ENCODE measurements around the gene LRRC2.

Gene LRRC2

DNA sequence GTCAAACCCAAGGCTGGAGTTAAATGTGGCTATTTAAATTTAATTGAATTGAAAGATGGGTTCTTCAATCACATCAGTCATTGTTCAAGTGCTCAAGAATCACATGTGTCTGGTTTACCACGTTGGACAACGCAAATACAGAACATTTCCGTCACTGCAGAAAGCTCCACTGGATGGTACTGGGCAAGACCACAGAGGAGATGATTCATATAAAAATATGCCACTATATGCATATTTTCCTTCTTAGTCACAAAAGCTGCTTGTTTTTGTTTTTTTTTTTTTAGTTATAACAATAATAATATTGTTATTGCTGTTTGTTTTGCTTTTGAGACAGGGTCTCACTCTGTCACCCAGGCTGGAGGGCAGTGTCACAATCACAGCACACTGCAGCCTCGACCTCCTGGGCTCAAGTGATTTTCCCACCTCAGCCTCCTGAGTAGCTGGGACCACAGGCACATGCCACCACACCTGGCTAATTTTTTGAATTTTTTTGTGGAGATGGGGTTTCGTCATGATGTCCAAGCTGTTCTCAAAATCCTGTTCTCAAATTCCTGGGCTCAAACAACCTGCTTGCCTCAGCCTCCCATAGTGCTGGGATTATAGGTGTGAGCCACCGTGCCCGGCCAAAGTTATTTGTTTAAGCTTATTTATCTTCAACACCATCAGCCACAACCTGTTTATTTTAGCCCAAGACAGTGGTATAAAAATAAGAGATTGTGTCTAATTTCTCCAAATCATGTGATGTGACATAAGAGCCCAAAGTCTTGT lies 48.9 kb downstream of the LRRC2 start:
- TF ChIP-seq ZNF274 (IDR thresholded peaks at IDR 0.05; ENCODE audit: low read depth, low read length), result no peak
- H3K4me3 ChIP-seq (ENCODE audit: low read length), result no peak overlapping the region

DNA sequence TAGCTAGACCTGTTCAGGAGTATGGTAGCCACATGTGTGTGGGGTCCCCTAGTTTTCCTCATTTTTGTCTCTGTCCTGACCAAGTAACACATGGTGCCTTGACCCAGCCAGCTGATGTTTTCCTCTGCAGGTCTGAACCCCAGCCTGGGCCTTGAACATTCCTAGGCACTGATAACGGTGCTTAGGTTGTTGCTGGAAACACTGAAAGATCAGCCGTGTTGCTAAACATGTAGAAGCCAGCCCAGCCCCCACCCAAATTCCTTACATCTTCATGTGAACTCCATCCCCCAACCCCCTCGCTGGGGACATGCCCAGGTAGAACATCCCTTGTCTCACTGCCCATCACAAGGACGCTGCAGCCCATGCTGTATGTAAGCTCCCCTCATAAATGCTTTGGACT lies 49.6 kb downstream of the LRRC2 start:
- no peak overlapping the region for H3K4me3 ChIP-seq (ENCODE audit: low read length)
- no peak for TF ChIP-seq ZNF274 (IDR thresholded peaks at IDR 0.05; ENCODE audit: low read depth, low read length)

DNA sequence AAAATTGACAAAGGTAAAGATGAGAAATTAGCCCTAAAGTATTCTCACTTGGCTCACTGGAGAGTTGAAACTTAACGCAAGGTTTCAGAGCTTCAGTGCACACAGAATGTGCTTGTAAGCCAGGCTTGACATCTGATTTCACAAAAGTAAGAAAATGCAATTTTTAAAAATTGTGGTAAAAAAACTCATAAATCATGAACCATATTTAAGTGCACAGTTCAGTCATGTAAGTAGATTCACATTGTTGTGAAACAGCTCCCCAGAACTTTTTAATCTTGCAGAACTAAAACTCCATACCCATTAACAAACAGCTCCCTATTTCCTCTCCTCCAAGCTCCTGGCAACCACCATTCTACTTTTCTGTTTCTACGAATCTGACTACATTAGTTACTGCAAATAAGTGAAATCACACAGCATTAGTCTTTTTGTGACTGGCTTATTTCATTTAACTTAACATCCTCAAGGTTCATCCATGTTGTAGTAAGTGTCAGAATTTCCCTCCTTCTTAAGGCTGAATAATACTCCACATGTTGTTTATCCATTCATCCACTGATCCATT lies 53.8 kb downstream of the LRRC2 start:
- H3K4me3 ChIP-seq (ENCODE audit: low read length), result no peak overlapping the region
- no peak for TF ChIP-seq ZNF274 (IDR thresholded peaks at IDR 0.05; ENCODE audit: low read depth, low read length)

DNA sequence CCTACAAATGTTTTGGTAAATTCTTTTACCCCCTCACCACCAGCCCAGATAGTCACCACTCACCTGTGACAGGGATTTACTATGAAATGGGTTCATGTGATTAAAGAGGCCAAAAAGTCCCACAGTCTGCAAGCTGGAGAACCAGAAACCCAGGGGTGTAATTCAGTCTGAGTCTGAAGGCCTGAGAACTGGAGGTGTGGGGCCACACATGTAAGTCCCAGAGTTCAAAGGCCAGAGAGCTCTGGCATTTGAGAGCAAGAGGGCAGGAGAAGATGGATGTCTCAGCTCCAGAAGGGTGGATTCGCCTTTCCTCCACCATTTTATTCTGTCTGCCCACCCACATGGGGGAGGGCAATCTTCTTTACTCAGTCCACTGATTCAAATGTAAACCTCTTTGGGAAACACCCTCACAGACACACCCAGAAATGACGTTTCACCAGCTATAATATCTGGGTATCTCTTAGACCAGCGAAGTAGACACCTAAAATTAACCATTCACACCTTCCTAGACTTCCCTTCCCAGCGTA lies 56.4 kb downstream of the LRRC2 start:
- no peak for TF ChIP-seq ZNF274 (IDR thresholded peaks at IDR 0.05; ENCODE audit: low read depth, low read length)
- no peak overlapping the region for H3K4me3 ChIP-seq (ENCODE audit: low read length)

DNA sequence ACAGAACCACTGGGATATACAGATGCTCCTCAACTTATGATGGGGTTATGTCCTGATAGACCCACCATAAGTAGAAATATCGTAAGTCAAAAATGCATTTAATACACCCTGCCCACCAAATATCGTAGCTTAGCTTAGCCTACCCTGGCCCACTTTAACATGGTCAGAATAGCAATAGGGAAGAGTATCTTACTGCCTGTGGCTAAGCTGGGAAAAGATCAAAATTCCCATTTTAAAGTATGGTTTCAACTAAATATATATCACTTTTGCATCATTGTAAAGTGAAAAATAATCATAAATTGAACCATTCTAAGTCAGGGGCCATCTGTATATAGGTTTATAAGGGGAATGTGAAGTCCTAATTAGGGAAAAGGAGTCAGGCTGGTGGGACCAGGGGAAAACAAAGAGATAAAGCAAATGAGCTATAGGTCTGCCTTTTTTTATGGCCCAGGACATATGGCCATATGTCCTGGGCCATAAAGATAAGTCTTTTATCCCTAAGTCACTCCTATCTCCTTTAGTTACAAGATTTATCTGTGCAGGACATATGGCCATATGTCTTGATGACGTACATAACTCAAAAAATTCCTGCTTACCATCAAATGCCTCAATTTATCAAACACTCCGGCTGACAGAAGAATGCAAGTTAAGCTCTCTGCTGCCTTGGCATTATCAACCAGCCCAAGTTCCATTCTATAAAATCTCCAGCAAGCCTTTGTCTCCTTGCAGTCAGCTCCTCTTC lies 57.1 kb downstream of the LRRC2 start:
- TF ChIP-seq ZNF274 (IDR thresholded peaks at IDR 0.05; ENCODE audit: low read depth, low read length), result no peak
- no peak overlapping the region for H3K4me3 ChIP-seq (ENCODE audit: low read length)

DNA sequence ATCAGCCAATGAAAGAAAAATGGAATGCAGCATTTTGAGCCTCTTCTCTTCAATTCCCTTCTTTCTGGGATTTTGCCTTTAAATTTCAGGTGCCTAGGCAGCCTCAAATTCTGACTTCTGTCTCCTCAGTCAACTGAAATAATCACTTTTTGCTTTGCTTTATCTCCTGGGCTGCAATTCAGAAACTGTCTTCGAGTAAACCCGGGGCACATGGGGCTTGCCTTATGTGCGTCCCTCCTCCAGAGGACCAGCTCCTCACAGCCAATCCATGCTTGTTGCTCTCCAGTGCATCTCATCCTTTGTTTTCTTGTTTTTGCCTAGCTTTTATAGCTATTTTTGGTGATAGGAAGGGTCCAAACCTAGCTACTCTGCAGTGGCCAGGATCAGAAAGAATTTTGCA lies 59.6 kb downstream of the LRRC2 start:
- TF ChIP-seq ZNF274 (IDR thresholded peaks at IDR 0.05; ENCODE audit: low read depth, low read length), result no peak

DNA sequence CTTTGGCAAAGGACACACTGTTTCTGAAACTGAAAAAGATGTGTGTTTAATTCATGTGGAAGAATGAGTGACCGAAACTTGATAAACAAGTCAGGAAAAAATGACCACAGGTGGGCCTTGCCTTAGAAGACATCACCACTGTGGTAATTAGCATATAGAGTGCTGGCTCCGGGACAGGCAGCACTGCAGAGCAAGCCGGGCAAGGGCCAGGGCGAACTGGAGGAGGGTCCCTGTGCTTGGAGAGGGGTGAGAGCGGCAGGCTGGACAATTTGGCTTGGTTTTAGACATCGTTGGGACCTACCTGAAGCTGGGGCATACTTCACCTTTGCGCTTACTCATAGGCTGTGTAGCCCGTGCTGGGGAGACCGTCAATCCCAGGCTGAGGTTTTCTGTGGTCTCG lies 60.1 kb downstream of the LRRC2 start:
- no peak overlapping the region for H3K4me3 ChIP-seq (ENCODE audit: low read length)
- no peak for TF ChIP-seq ZNF274 (IDR thresholded peaks at IDR 0.05; ENCODE audit: low read depth, low read length)

More for the DNA sequence above, 59.6 kb downstream of the LRRC2 start:
- no peak overlapping the region for H3K4me3 ChIP-seq (ENCODE audit: low read length)

DNA sequence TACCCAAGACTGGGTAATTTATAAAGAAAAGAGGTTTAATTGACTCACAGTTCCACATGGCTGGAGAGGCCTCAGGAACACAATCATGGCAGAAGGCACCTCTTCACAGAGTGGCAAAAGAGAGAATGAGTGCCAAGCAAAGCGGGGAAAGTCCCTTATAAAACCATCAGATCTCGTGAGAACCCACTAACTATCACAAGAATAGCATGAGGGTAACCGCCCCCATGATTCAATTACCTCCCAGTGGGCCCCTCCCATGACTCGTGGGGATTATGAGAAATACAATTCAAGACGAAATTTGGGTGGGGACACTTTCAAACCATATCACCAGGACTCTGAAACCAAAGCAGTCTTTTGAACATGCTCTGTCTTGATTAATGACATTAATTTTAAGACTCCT lies 61.3 kb downstream of the LRRC2 start:
- TF ChIP-seq ZNF274 (IDR thresholded peaks at IDR 0.05; ENCODE audit: low read depth, low read length), result no peak
- no peak overlapping the region for H3K4me3 ChIP-seq (ENCODE audit: low read length)

DNA sequence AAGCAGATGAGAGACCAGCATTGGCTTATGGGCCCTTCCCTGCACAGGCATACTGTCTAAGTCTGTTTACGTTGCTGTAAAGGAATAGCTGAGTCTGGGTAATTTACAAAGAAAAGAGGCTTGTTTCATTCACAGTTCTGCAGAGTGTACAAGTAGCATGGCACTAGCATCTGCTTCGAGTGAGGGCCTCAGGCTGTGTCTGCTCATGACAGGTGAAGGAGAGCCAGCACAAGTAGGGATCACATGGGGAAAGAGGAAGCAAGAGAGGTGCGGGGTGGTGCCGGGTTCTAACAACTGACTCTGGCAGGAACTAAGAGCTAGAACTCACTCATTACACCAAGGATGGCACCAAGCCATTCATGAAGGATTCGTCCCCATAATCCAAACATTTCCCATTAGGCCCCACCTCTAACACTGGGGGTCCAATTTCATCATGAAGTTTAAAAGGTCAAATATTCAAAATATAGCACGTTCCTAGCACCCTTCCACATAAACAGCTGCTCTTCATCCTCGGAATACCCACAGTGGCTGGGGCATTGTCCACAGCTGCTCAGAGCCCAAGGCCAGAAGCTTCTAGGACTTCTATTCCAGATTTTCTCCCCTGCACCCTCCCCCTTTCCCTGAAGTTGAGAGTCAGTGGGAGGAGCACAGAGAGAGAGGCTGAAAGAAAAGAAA lies 62.8 kb downstream of the LRRC2 start:
- no peak for TF ChIP-seq ZNF274 (IDR thresholded peaks at IDR 0.05; ENCODE audit: low read depth, low read length)

DNA sequence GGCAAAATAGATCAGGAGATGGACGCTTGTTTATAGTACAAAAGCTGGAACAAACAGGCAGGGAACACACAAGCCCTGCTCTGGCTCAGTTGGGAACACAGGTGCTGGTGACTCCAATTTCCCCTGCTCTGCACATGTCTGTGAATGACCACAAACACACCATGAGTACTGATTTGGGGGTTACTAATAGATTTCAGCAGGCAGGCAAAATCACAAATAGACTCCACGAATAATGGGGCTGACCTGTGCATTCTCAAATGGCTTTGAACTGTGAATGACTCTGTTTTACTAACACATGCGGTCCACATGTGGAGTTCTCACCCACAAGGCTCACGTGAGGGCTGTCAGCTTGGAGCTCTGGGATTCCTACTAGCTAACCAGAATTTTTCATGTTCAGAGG lies 64.4 kb downstream of the LRRC2 start:
- H3K4me3 ChIP-seq (ENCODE audit: low read length), result no peak overlapping the region; the same call in 1 of the 2 replicates
- no peak for TF ChIP-seq ZNF274 (IDR thresholded peaks at IDR 0.05; ENCODE audit: low read depth, low read length)

More for the DNA sequence above, 62.8 kb downstream of the LRRC2 start:
- no peak overlapping the region for H3K4me3 ChIP-seq (ENCODE audit: low read length)

DNA sequence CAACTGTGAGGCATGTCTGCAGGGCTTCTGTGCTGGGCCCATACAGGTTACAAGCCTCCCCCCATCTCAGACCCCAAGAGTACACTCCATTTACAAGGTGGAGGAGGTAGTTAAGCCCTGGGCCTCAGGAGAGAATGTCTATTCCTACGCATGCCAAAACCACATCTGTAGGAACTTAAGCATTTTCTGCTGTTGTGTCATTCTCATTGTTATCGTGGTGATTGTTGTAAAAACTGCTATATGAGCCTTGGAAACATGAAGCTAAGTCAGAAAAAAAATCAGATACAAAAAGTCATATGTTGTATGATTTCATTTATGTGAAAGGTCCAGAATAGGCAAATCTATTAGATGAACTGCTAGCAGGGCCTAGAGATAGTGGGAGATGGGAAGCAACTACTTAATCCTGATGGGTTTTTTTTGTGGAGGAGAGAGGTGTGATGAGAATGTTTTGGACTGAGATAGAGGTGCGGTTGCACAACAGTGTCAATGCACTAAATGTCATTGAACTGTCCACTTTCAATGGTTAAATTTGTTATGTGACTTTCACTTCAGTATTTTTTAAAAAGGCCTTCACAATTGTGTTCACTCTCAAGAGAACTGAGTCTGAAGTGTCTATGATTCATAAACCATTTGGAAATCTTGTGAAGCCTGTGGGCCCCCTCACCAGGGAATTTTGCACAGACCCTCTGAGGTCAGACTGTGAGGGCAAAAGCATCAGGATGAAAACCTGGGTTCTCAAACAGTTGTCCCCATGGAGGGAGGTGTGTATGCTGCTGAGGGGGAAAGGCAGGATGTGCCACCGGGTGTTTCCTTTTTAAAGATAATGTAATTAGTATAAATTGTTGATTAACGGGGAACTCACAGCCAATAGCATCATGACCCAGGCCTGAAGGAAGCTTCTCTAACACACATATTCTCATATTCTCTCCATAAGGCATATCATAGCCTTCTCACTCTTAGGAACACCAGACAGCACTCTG lies 65.2 kb downstream of the LRRC2 start:
- no peak overlapping the region; the same call in 1 of the 2 replicates for H3K4me3 ChIP-seq (ENCODE audit: low read length)
- TF ChIP-seq ZNF274 (IDR thresholded peaks at IDR 0.05; ENCODE audit: low read depth, low read length), result no peak

DNA sequence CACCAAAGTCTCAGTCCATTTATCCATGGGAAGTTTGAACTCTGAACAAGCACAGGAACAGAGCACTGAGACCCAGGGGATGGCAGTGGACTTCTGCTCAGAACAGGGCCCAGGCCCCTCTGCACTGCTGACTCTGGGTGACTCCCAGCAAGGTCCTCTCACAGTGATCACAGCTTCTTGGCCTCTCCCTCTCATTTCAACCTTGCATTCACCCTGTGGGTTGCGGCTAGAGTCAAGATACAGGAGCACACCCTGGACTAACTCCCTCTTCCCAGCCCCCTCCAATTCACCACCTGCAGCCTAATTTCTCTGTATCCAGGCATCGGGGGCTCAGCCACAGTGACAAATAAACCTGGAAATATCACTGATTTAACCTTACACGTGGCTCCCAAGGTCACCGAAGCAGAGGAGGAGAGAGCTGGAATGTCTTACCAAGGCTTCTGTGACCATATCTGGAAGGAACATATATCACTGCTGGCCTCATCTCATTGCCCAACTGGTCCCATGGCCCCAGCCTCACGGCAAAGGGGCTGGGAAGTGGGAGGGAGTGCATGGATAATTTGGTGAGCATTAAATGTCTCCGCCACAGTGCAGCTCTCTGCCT lies 67.1 kb downstream of the LRRC2 start:
- no peak for TF ChIP-seq ZNF274 (IDR thresholded peaks at IDR 0.05; ENCODE audit: low read depth, low read length)

More for the DNA sequence above, 67.1 kb downstream of the LRRC2 start:
- no peak overlapping the region for H3K4me3 ChIP-seq (ENCODE audit: low read length)

All from GM08714 (cell line).